ENCODE results near the gene TRIP13. TPM values are rescaled to one million over a fixed set of nuclear protein-coding genes. Genes with fewer than 3 reads are reported as not detected.

TRIP13 gene
- total and polyA plus RNA-seq, 3 donors from 2014 or later, result 34.3 to 71.6 (median 49.1) TPM

- Histone ChIP-seq H3K9me3 (no peaks in the 10 kb centered on the region), H3K36me3 (ENCODE audit: low read depth, missing control alignments) (no peaks in the 10 kb centered on the region), H3K4me3 (no peak overlapping the region), H3K27me3 (no peaks in the 10 kb centered on the region), H3K27ac (no peak overlapping the region), H3K4me1 (peaks cover 6% of the 10 kb centered on the region)
- DNase-seq, result no peak
- WGBS, 2 donors, result 88 to 95% methylated on average over 15 of the region's 15 CpGs
- TF ChIP-seq, protein P1, sequence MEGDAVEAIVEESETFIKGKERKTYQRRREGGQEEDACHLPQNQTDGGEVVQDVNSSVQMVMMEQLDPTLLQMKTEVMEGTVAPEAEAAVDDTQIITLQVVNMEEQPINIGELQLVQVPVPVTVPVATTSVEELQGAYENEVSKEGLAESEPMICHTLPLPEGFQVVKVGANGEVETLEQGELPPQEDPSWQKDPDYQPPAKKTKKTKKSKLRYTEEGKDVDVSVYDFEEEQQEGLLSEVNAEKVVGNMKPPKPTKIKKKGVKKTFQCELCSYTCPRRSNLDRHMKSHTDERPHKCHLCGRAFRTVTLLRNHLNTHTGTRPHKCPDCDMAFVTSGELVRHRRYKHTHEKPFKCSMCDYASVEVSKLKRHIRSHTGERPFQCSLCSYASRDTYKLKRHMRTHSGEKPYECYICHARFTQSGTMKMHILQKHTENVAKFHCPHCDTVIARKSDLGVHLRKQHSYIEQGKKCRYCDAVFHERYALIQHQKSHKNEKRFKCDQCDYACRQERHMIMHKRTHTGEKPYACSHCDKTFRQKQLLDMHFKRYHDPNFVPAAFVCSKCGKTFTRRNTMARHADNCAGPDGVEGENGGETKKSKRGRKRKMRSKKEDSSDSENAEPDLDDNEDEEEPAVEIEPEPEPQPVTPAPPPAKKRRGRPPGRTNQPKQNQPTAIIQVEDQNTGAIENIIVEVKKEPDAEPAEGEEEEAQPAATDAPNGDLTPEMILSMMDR (IDR thresholded peaks at IDR 0.05), result no peak
- TF ChIP-seq POLR2A (IDR thresholded peaks at IDR 0.05), result no peak
- intact Hi-C loops (cut with DNase I; ENCODE audit: low total_unique reads), result no loop called here
These were observed 32.1 kb upstream of the TRIP13 start for GRCh38 chr5:860506-861150.

DNA sequence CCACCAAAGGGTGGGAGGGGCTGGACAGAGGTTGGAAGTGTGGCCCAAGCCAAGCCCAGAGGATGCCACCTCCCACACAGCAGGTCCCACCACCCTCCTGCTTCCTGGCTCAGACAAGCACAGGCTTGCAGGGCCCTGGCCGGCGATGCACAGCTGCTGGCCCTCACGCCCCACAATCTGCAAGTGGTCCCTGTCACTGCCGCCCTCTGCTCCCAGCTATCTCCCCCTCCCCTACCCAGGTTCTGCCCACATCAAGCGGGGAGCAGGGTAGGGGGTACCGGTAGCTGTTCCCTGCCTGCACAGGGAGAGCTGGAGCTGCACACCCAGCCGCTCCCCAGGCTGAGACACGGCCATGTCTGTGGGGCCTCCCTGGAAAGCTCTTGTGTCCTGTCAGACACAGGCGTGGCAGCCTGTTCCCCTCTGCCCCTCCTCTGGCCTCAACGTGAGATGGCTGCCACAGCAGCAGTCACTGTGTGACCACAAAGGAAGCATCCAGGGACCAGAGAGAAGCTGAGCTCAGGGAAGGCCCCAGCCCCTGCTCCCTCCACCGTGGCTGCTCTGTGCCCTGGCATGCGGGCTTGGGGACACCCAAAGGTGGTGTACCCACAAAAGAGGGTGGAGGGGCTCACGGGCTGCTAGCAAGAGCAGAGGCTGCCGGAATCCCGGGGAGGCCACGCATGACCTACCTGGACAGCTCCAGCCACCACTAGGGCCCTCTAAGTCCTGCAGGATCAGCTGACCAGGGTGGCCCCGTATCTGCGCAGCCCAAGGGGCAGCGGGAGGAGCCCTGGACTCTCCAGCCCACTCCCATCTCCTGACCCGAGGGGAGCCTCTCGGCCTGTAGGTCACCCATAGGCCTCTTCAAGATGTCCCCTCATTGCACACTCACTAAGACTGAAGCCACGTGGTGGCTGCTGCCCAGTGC lies 31.0 kb upstream of the TRIP13 start:
- WGBS, 2 donors, result 80 to 91% methylated on average over 1 to 22 of the region's 22 CpGs

GRCh38 chr5:862367-863243 lies 30.1 kb upstream of the TRIP13 start:
- H3K4me1 ChIP-seq, result peaks cover 6% of the 10 kb centered on the region
- H3K36me3 ChIP-seq (ENCODE audit: low read depth, missing control alignments), result no peaks in the 10 kb centered on the region
- DNase-seq, result no peak
- intact Hi-C loops (cut with DNase I; ENCODE audit: low total_unique reads), result no loop called here
- TF ChIP-seq, protein P1 (IDR thresholded peaks at IDR 0.05), result no peak
- no peak for TF ChIP-seq POLR2A (IDR thresholded peaks at IDR 0.05)
- no peaks in the 10 kb centered on the region for H3K9me3 ChIP-seq
- WGBS, 2 donors, result 88 to 90% methylated on average over 13 to 25 of the region's 25 CpGs
- H3K4me3 ChIP-seq, result no peak overlapping the region
- H3K27me3 ChIP-seq, result no peaks in the 10 kb centered on the region
- H3K27ac ChIP-seq, result no peak overlapping the region

More for the DNA sequence above, 31.0 kb upstream of the TRIP13 start:
- TF ChIP-seq, protein P1 (IDR thresholded peaks at IDR 0.05), result no peak
- TF ChIP-seq POLR2A (IDR thresholded peaks at IDR 0.05), result no peak
- DNase-seq, result no peak
- Histone ChIP-seq H3K27me3 (no peaks in the 10 kb centered on the region), H3K27ac (no peak overlapping the region), H3K4me1 (peaks cover 6% of the 10 kb centered on the region), H3K4me3 (no peak overlapping the region), H3K9me3 (no peaks in the 10 kb centered on the region), H3K36me3 (ENCODE audit: low read depth, missing control alignments) (no peaks in the 10 kb centered on the region)
- intact Hi-C loops (cut with DNase I; ENCODE audit: low total_unique reads), result no loop called here

DNA sequence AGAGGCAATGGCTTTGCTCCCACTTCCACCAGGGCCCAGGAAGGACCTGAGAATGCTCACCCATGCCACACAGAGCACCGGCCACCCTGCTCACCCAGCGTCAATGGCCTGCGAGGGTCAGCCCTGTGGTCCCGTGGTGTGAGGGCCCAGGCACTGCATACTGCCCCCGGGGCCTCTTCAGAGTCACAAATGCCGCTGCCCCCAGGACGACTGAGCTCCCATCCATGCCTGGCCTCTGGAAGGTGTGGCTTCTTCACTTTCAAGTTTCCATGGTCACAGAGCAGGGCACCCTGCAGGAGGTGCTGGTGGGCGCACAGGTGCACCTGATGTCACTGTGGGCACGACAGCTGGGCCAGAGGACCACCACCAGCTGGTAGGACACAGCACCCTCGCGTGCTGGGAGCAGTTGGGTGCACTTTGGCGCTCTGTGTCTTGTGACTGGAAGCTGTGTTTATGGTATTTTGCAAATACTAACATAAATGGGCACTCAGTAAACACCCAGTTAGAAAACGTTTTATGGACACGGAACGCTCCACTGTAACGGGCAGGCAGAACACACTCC lies 29.4 kb upstream of the TRIP13 start:
- H3K36me3 ChIP-seq (ENCODE audit: low read depth, missing control alignments), result no peaks in the 10 kb centered on the region
- WGBS, 2 donors, result 90 to 97% methylated on average over 8 to 16 of the region's 16 CpGs
- H3K27me3 ChIP-seq, result no peaks in the 10 kb centered on the region
- H3K4me3 ChIP-seq, result no peak overlapping the region
- H3K9me3 ChIP-seq, result no peaks in the 10 kb centered on the region
- no peak for DNase-seq
- TF ChIP-seq, protein P1 (IDR thresholded peaks at IDR 0.05), result no peak
- no peak for TF ChIP-seq POLR2A (IDR thresholded peaks at IDR 0.05)
- H3K27ac ChIP-seq, result no peak overlapping the region
- peaks cover 6% of the 10 kb centered on the region for H3K4me1 ChIP-seq
- intact Hi-C loops (cut with DNase I; ENCODE audit: low total_unique reads), result no loop called here

All from testis (tissue), 3 donors.